ENCODE data around the gene MPC1L. TPM values are rescaled to one million over a fixed set of nuclear protein-coding genes. Genes with fewer than 3 reads are reported as not detected.

Gene MPC1L
- total and polyA plus RNA-seq, 11 donors = not detected

- 0 to 30% (median 9%) methylated on average over 4 of the region's 4 CpGs for WGBS, 4 donors
- TF ChIP-seq POLR2A (IDR thresholded peaks at IDR 0.05) = no peak
- TF ChIP-seq, protein P1, sequence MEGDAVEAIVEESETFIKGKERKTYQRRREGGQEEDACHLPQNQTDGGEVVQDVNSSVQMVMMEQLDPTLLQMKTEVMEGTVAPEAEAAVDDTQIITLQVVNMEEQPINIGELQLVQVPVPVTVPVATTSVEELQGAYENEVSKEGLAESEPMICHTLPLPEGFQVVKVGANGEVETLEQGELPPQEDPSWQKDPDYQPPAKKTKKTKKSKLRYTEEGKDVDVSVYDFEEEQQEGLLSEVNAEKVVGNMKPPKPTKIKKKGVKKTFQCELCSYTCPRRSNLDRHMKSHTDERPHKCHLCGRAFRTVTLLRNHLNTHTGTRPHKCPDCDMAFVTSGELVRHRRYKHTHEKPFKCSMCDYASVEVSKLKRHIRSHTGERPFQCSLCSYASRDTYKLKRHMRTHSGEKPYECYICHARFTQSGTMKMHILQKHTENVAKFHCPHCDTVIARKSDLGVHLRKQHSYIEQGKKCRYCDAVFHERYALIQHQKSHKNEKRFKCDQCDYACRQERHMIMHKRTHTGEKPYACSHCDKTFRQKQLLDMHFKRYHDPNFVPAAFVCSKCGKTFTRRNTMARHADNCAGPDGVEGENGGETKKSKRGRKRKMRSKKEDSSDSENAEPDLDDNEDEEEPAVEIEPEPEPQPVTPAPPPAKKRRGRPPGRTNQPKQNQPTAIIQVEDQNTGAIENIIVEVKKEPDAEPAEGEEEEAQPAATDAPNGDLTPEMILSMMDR (IDR thresholded peaks at IDR 0.05) = no peak
- H3K4me1 ChIP-seq = peaks cover 0 to 64% (median 18%) of the 10 kb centered on the region in 12 donors
- H3K9me3 ChIP-seq = no peaks in the 10 kb centered on the region
- H3K27me3 ChIP-seq = peaks cover 0 to 8% (median 0%) of the 10 kb centered on the region in 9 donors
- DNase-seq = peak in 4 of 5 donors; percentile 48 to 62 (median 62)
- peaks cover 0 to 28% (median 3%) of the 10 kb centered on the region in 9 donors for H3K36me3 ChIP-seq
- intact Hi-C loops (cut with DNase I) = loop anchor here in 4 of 10 donors (5.0 to 10.0 kb wide), 3 partner anchors 60 to 103 kb away; partner anchors contain the start of genes ATP6AP2 (in 1 of the 4) and MED14 (in 1 of the 4)
- peak; percentile 35 to 76 (median 58) for ATAC-seq
- H3K27ac ChIP-seq = peak overlapping the region; percentile 40 to 87 (median 76)
- H3K4me3 ChIP-seq = peak overlapping the region in 11 of 12 donors; percentile 6 to 57 (median 40)
These were observed 21.7 kb downstream of the MPC1L start for GRCh38 chrX:40644821-40645358.

DNA sequence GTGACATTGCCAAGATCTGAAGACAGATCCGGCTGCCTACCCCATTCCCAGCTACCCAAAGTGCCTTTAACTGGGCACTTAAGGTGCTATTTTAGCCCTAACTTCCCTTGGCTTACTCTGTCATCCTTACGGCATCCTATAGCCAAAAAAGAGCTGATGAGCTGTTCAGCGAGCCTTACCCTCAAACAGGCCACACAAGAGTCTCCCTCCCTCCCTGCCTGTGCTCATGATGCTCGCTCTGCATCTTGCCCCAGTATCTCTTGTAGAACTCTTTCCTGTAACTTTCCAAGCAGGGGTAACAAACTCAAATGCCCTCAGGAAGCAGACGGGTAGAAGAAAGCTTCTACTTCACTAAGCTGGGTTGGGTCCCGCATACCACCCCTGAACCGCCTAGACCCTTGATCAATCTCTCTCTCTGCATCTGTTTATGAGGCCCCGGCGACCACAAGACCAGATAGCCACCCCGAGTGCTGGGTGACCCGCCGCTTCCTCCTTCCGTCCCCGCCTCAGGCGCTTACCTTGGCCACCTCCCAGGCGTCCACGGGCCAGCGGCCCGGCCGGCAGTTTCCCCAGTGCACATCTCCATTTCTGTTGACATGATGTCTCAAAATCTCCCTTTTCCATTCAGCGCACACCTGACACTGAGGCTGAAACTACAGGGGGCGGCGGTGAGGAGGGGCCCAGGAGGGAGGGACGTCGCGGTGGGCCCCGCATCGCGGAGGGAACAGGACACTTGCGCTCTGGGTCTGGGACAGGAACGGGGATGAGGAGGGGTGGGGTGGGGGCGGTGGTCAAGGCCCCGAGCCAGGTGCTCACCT, 23.5 kb downstream of the MPC1L start:
- ATAC-seq = peak in 3 of 4 donors; percentile 48 to 51 (median 49)
- DNase-seq = peak; percentile 21 to 64 (median 46)
- Histone ChIP-seq H3K36me3 (peaks cover 0 to 16% (median 6%) of the 10 kb centered on the region in 9 donors), H3K9me3 (no peaks in the 10 kb centered on the region), H3K4me1 (peaks cover 0 to 53% (median 18%) of the 10 kb centered on the region in 12 donors), H3K27ac (peak overlapping the region; percentile 57 to 88 (median 84)), H3K4me3 (peak overlapping the region; percentile 70 to 98 (median 83)), H3K27me3 (peaks cover 0 to 3% (median 0%) of the 10 kb centered on the region in 9 donors)
- 0 to 19% (median 5%) methylated on average over 19 to 33 of the region's 33 CpGs for WGBS, 4 donors
- no peak for TF ChIP-seq POLR2A (IDR thresholded peaks at IDR 0.05)
- TF ChIP-seq, protein P1 (IDR thresholded peaks at IDR 0.05) = no peak
- intact Hi-C loops (cut with DNase I) = loop anchor here in 4 of 10 donors (5.0 to 10.0 kb wide), 3 partner anchors 62 to 104 kb away; partner anchors contain the start of genes ATP6AP2 (in 1 of the 4) and MED14 (in 1 of the 4)

DNA sequence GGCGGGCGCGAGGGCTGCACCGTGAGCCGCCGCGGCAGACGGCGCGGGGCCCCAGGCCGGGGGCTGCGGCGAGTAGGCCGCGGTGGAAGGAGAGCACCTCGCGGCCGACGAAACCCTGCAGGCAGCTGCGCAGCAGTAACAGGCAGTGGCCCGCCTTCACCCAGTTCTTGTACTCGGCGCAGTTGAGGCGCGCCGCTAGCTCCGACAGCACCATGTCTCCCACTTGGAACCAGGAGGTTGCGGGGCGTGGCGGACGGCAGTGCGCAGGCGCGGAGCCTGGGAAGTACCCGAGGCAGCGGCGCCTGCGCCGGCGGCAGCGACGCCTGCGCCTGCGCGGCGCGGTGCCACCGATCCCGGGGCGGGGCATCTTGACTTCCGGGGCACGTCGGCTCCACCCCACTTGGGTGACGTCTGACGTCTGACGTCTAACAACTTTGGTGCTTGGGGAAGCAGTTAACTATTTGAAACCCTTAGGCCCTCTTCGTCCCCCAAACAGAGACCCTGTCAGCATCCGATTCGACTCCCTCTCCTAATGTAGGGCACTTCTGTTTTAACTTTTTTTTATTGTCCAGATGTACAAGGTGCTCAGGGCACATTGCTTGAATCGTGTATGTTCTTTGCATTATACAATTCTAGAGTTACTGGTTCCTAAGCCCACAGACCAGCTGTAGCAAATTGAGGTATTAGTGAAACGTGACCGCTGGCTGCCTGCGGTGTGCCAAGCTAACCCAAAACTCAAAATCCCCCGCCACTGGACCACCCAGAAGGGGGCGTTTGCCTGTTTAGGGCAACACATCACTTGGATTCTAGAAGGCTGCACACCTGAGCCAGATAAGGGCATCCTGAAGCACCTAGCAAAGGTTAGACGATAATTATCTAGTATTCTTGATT, 24.3 kb downstream of the MPC1L start, which contains the start of gene CXorf38:
TSS of gene CXorf38 (minus strand) at position 255 of the 891 bp plus-strand sequence. CDS start at position 214, 41 bp downstream.
- H3K9me3 ChIP-seq = no peaks in the 10 kb centered on the region
- H3K36me3 ChIP-seq = peaks cover 0 to 19% (median 8%) of the 10 kb centered on the region in 9 donors
- peak within 1 kb of the TSS; percentile 70 to 98 (median 83) for H3K4me3 ChIP-seq
- peaks cover 0 to 44% (median 18%) of the 10 kb centered on the region in 12 donors for H3K4me1 ChIP-seq
- ATAC-seq = peak; percentile 76 to 93 (median 88)
- DNase-seq = peak; percentile 88 to 95 (median 94)
- WGBS, 4 donors = 1 to 20% (median 3%) methylated on average over 29 to 66 of the region's 66 CpGs
- peak within 1 kb of the TSS; percentile 57 to 88 (median 84) for H3K27ac ChIP-seq
- H3K27me3 ChIP-seq = peaks cover 0 to 3% (median 0%) of the 10 kb centered on the region in 9 donors
- intact Hi-C loops (cut with DNase I) = loop anchor here in 4 of 10 donors (5.0 to 10.0 kb wide), 3 partner anchors 63 to 105 kb away; partner anchors contain the start of genes ATP6AP2 (in 1 of the 4) and MED14 (in 1 of the 4)
- TF ChIP-seq POLR2A (IDR thresholded peaks at IDR 0.05) = peak in 1 of 2 donors; percentile 71
- TF ChIP-seq, protein P1 (IDR thresholded peaks at IDR 0.05) = no peak
